ENCODE measurements around the gene MCOLN1. TPM values are rescaled to one million over a fixed set of nuclear protein-coding genes. Genes with fewer than 3 reads are reported as not detected.

Gene MCOLN1
- total and polyA plus RNA-seq, 2 of the 8 experiments (the other 6 are each of a cell fraction or from before 2014, with no cell fraction given), result 19.1 to 40.0 TPM

DNA sequence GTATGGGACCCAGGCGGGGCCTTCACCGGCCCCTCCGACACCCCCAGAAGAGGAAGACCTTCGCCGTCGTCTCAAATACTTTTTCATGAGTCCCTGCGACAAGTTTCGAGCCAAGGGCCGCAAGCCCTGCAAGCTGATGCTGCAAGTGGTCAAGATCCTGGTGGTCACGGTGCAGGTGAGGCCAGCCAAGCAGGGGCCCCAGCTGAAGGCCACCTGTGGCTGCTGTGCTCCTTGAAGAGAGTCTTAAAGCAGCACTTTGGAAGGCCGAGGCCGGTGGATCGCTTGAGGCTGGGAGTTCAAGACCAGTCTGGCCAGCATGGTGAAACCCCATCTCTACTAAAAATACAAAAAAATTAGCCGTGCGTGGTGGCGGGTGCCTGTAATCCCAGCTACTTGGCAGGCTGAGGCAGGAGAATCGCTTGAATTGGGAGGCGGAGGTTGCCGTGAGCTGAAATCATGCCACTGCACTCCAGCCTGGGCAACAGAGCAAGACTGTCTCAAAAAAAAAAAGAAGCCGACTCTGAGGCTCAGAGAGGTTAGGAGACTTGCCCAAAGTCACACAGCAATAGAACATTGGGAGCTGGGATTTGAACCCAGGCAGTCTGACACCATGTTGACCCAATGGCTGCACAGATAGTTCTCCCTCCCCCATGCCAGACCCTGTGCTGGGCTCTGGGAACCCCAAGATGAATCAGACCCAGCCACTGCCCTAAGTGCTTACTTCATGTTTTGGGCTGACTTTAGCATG is 2.7 kb downstream of the MCOLN1 start:
- POLR2A ChIA-PET (ENCODE audit: partially characterized antibody), result interaction anchor here (1.1 kb wide), 1 partner anchor 9 kb away, joined by 6 read pairs; no protein-coding TSS in a partner anchor
- no peak overlapping the region for H2BK5ac ChIP-seq (ENCODE audit: low read depth, low read length)
- no peak overlapping the region for H3K4me2 ChIP-seq (ENCODE audit: insufficient read depth in 1 of 2, low read depth in 2 of 2, low read length in 2 of 2)
- H2BK15ac ChIP-seq (ENCODE audit: low read length), result no peak overlapping the region
- DNase-seq (ENCODE audit: low read depth in 1 of 2, low spot score in 2 of 2), result no peak
- no peak overlapping the region for H2BK20ac ChIP-seq (ENCODE audit: low read length)
- no peak overlapping the region for H2AK5ac ChIP-seq (ENCODE audit: low read depth, low read length)
- WGBS, 2 experiments (ENCODE audit: extremely low coverage in 1 of 2, insufficient coverage in 1 of 2, insufficient read length in 1 of 2, insufficient replicate concordance in 2 of 2, low coverage in 1 of 2, low lambda C conversion rate in 2 of 2, missing lambda C conversion rate in 1 of 2), result 91% methylated on average over 15 of the region's 20 CpGs; no CpG with 5 or more reads in 1 of the 2 experiments
- H3K4me1 ChIP-seq (replicated peaks in 1 of 4; ENCODE audit: control insufficient read depth in 3 of 4, insufficient read depth in 4 of 4, low read length in 3 of 4), result peaks cover 0 to 5% (median 1%) of the 10 kb centered on the region in 4 experiments; a peak in 1 of 7 replicates
- H4K20me1 ChIP-seq (replicated peaks in 1 of 2; ENCODE audit: control insufficient read depth in 1 of 2, insufficient read depth in 2 of 2, low read length in 2 of 2), result peaks cover under 1 to 4% of the 10 kb centered on the region in 2 experiments
- no peak overlapping the region for H3K56ac ChIP-seq (replicated peaks; ENCODE audit: insufficient read length, low read depth, low read length)
- H4K8ac ChIP-seq (ENCODE audit: extremely low read depth, insufficient read depth, low read length), result no peak overlapping the region
- H3K23ac ChIP-seq (ENCODE audit: insufficient read length), result no peak overlapping the region
- H3K4ac ChIP-seq (replicated peaks; ENCODE audit: insufficient read length, low read depth, low read length), result no peak overlapping the region
- CTCF ChIA-PET (ENCODE audit: partially characterized antibody), result interaction anchor here (0.8 to 2.8 kb wide), 3 partner anchors 10 to 63 kb away, joined by 3 to 11 read pairs (median 3); a partner anchor contains a TSS
- peaks cover 2% of the 10 kb centered on the region; the same call in 1 of the 2 replicates for H3K79me1 ChIP-seq (ENCODE audit: low read depth, low read length)
- no peak overlapping the region for H2BK12ac ChIP-seq (ENCODE audit: low read depth, low read length)
- H2BK120ac ChIP-seq (replicated peaks; ENCODE audit: low read depth, low read length), result no peak overlapping the region
- H4K91ac ChIP-seq (replicated peaks; ENCODE audit: insufficient read length, low read length), result no peak overlapping the region
- H3K9ac ChIP-seq (replicated peaks in 1 of 4; ENCODE audit: extremely low read depth in 1 of 4, low read depth in 3 of 4, low read length in 3 of 4), result no peak overlapping the region
- no peaks in the 10 kb centered on the region for H3K79me2 ChIP-seq (ENCODE audit: control insufficient read depth in 1 of 2, insufficient read depth in 2 of 2, low read length in 2 of 2)
- H3K23me2 ChIP-seq (ENCODE audit: low read depth, low read length), result peaks cover 10% of the 10 kb centered on the region; the same call in 1 of the 2 replicates
- FAIRE-seq, result no peak
- no peak overlapping the region for H4K5ac ChIP-seq (ENCODE audit: insufficient read length, low read depth, low read length)
- no peak overlapping the region for H2AFZ ChIP-seq (ENCODE audit: low read length)
- no peak overlapping the region for H3K14ac ChIP-seq (ENCODE audit: insufficient read length)
- no peaks in the 10 kb centered on the region for H3K27me3 ChIP-seq (replicated peaks in 1 of 4; ENCODE audit: control insufficient read depth in 3 of 4, extremely low read depth in 1 of 4, insufficient read depth in 3 of 4, low read length in 3 of 4)
- no peak overlapping the region for H3K18ac ChIP-seq (ENCODE audit: extremely low read depth, low read length)
- H3K4me3 ChIP-seq (ENCODE audit: extremely low read depth in 1 of 4, insufficient read depth in 2 of 4, low read depth in 3 of 4, low read length in 4 of 4), result no peak overlapping the region
- H3K36me3 ChIP-seq (ENCODE audit: control insufficient read depth in 2 of 4, insufficient read depth in 4 of 4, low read length in 3 of 4), result peaks cover 0 to 7% (median under 1%) of the 10 kb centered on the region in 4 experiments; a peak in 4 of 8 replicates
- TF ChIP-seq POLR2A (IDR thresholded peaks at IDR 0.05; ENCODE audit: control extremely low read depth in 1 of 2, low read depth in 2 of 2, low read length in 2 of 2) (no peak), NANOG (IDR thresholded peaks at IDR 0.05; ENCODE audit: insufficient read depth, low read depth, low read length, poor library complexity, severe bottlenecking) (no peak), SIRT6 (IDR thresholded peaks at IDR 0.05; ENCODE audit: low read length) (no peak), CBX8 (IDR thresholded peaks at IDR 0.05; ENCODE audit: borderline replicate concordance, low read depth, low read length) (no peak), CHD2 (IDR thresholded peaks at IDR 0.05; ENCODE audit: low read length) (no peak), EZH2 (IDR thresholded peaks at IDR 0.05; ENCODE audit: low read depth, low read length, severe bottlenecking) (no peak), POLR2AphosphoS5 (IDR thresholded peaks at IDR 0.05; ENCODE audit: low read depth, low read length) (no peak), SIX5 (IDR thresholded peaks at IDR 0.05; ENCODE audit: low read depth, low read length) (no peak), EP300 (IDR thresholded peaks at IDR 0.05; ENCODE audit: borderline replicate concordance in 1 of 2, low read depth in 2 of 2, low read length in 2 of 2) (no peak)
- TF ChIP-seq, protein P1, sequence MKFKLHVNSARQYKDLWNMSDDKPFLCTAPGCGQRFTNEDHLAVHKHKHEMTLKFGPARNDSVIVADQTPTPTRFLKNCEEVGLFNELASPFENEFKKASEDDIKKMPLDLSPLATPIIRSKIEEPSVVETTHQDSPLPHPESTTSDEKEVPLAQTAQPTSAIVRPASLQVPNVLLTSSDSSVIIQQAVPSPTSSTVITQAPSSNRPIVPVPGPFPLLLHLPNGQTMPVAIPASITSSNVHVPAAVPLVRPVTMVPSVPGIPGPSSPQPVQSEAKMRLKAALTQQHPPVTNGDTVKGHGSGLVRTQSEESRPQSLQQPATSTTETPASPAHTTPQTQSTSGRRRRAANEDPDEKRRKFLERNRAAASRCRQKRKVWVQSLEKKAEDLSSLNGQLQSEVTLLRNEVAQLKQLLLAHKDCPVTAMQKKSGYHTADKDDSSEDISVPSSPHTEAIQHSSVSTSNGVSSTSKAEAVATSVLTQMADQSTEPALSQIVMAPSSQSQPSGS (IDR thresholded peaks at IDR 0.05; ENCODE audit: low read length), result no peak
- no peaks in the 10 kb centered on the region for H3K9me3 ChIP-seq (ENCODE audit: insufficient read depth in 2 of 2, low read depth in 1 of 2, low read length in 1 of 2)
- no peak overlapping the region for H3K27ac ChIP-seq (ENCODE audit: low read depth, low read length)
